ENCODE measurements around the gene LRP1. TPM values are rescaled to one million over a fixed set of nuclear protein-coding genes. Genes with fewer than 3 reads are reported as not detected.

LRP1 gene
- total and polyA plus RNA-seq, 4 donors: 87.5 to 375 (median 139) TPM

- H3K9ac ChIP-seq (ENCODE audit: low read depth in 1 of 2, low read length in 2 of 2): no peak overlapping the region
- no peaks in the 10 kb centered on the region for H3K9me3 ChIP-seq (ENCODE audit: control insufficient read depth in 4 of 4, low read length in 3 of 4)
- H3K27me3 ChIP-seq (ENCODE audit: control insufficient read depth in 4 of 4, insufficient read depth in 4 of 4, low read length in 3 of 4): no peaks in the 10 kb centered on the region
- 77% methylated on average over 25 of the region's 25 CpGs for WGBS
- no peaks in the 10 kb centered on the region for H3K4me1 ChIP-seq (ENCODE audit: control insufficient read depth in 4 of 4, insufficient read depth in 4 of 4, low read length in 3 of 4)
- TF ChIP-seq MAX (IDR thresholded peaks at IDR 0.05): no peak
- TF ChIP-seq ZBTB33 (IDR thresholded peaks at IDR 0.05): no peak
- TF ChIP-seq EGR1 (IDR thresholded peaks at IDR 0.05; ENCODE audit: low read depth in 2 of 2): no peak
- TF ChIP-seq FOXA2 (IDR thresholded peaks at IDR 0.05): no peak
- TF ChIP-seq CTCF (IDR thresholded peaks at IDR 0.05; ENCODE audit: low read depth, low read length, missing input control): no peak
- no peak for TF ChIP-seq YY1 (IDR thresholded peaks at IDR 0.05)
- no peak for TF ChIP-seq SP1 (IDR thresholded peaks at IDR 0.05)
- no peak for TF ChIP-seq RXRA (IDR thresholded peaks at IDR 0.05)
- TF ChIP-seq NR2F2 (IDR thresholded peaks at IDR 0.05): no peak
- TF ChIP-seq HNF4A (conservative IDR thresholded peaks at IDR 0.05): no peak
- TF ChIP-seq FOXA1 (IDR thresholded peaks at IDR 0.05): no peak
- TF ChIP-seq JUND (IDR thresholded peaks at IDR 0.05): no peak
- no peak for TF ChIP-seq ATF3 (IDR thresholded peaks at IDR 0.05)
- no peak for TF ChIP-seq HNF4G (IDR thresholded peaks at IDR 0.05)
- TF ChIP-seq REST (IDR thresholded peaks at IDR 0.05): no peak
- TF ChIP-seq TAF1 (conservative IDR thresholded peaks at IDR 0.05): no peak
- no peak for TF ChIP-seq GABPA (IDR thresholded peaks at IDR 0.05 in 1 of 2, conservative IDR thresholded peaks at IDR 0.05 in 1 of 2)
- no peak for TF ChIP-seq RAD21 (IDR thresholded peaks at IDR 0.05)
- DNase-seq (ENCODE audit: low spot score): no peak
- peaks cover 23 to 89% (median 68%) of the 10 kb centered on the region in 4 donors for H3K36me3 ChIP-seq (ENCODE audit: control insufficient read depth in 4 of 4, insufficient read depth in 3 of 4, low read depth in 1 of 4, low read length in 3 of 4)
- H3K27ac ChIP-seq (ENCODE audit: low read depth in 1 of 2, low read length in 2 of 2): no peak overlapping the region
- no peak overlapping the region for H3K4me3 ChIP-seq (ENCODE audit: low read depth in 1 of 3, low read length in 3 of 3)
These were observed 57.1 kb downstream of the LRP1 start for GRCh38 chr12:57185403-57185802.
